OCI-LY7 (cell line): Measurements from ENCODE around the gene EIF1B. TPM values are rescaled to one million over a fixed set of nuclear protein-coding genes. Genes with fewer than 3 reads are reported as not detected.

ENCODE experiments used
- BruUV-seq: library from RNA; stranded (reverse); fragments of 400-500 nt; replicated peaks from 2 replicates; lab custom pipeline; 2021; lab: Mats Ljungman, UMichigan
- CTCF ChIA-PET: fragments of 300-600 bp; sonication (Branson Sonifier 250); formaldehyde crosslinking; loops from one replicate; lab custom pipeline; 2022; ENCODE audit warnings: antibody characterized with exemption; ENCODE audit not compliant: unreplicated experiment; lab: Charles Lee
- POLR2A ChIA-PET: fragments of 300-600 bp; sonication (Branson Sonifier 250); formaldehyde crosslinking; loops from one replicate; lab custom pipeline; 2022; ENCODE audit warnings: antibody characterized with exemption; lab: Charles Lee
- DNase-seq: peaks from one replicate; pipeline ENCODE4 v3.0.0-alpha.2; 2015; ENCODE audit warnings: low spot score
- H2AFZ ChIP-seq: fragments of 200-600 bp; sonication (generic), shearing (Covaris generic); 2 replicates; pipeline ENCODE4 v1.6.1; 2014; ENCODE audit warnings: mild to moderate bottlenecking, antibody characterized with exemption, low read length, moderate library complexity
- H3K27ac ChIP-seq: fragments of 200-600 bp; sonication (generic); 2 replicates; pipeline ENCODE4 v1.5.1; 2014; ENCODE audit warnings: mixed run types, low read depth, mild to moderate bottlenecking, moderate library complexity, low read length, inconsistent platforms; ENCODE audit not compliant: poor library complexity, severe bottlenecking
- H3K36me3 ChIP-seq: fragments of 200-600 bp; sonication (generic); 2 replicates; pipeline ENCODE4 v1.6.1; 2014; ENCODE audit warnings: mild to moderate bottlenecking, antibody characterized with exemption, low read length, moderate library complexity, mixed read lengths; ENCODE audit not compliant: insufficient read depth
- H3K4me1 ChIP-seq: fragments of 200-600 bp; sonication (generic); 2 replicates; pipeline ENCODE4 v1.5.1; 2014; ENCODE audit warnings: mild to moderate bottlenecking, low read length; ENCODE audit not compliant: insufficient read depth, poor library complexity, severe bottlenecking
- H3K4me2 ChIP-seq: fragments of 200-600 bp; sonication (generic); 2 replicates; pipeline ENCODE4 v1.6.1; 2014; ENCODE audit warnings: mild to moderate bottlenecking, low read length
- H3K4me3 ChIP-seq: fragments of 200-600 bp; sonication (generic); 2 replicates; pipeline ENCODE4 v1.5.1; 2014; ENCODE audit warnings: mild to moderate bottlenecking, low read depth, low read length; ENCODE audit not compliant: poor library complexity, severe bottlenecking
- H3K79me2 ChIP-seq: fragments of 200-600 bp; sonication (generic); 2 replicates; pipeline ENCODE4 v1.6.1; 2016; ENCODE audit warnings: low read depth, mild to moderate bottlenecking, low read length, moderate library complexity, mixed read lengths; ENCODE audit not compliant: insufficient read depth
- H3K9me2 ChIP-seq: fragments of 200-600 bp; sonication (generic); 2 replicates; pipeline ENCODE4 v1.6.1; 2016; ENCODE audit warnings: mild to moderate bottlenecking, low read length, mixed read lengths; ENCODE audit not compliant: insufficient read depth
- H3K9me3 ChIP-seq: fragments of 200-600 bp; sonication (generic); 2 replicates; pipeline ENCODE4 v1.6.1; 2014; ENCODE audit warnings: mild to moderate bottlenecking, mixed run types, low read length, mixed read lengths
- H4K20me1 ChIP-seq: fragments of 200-600 bp; sonication (generic); 2 replicates; pipeline ENCODE4 v1.6.1; 2014; ENCODE audit warnings: mild to moderate bottlenecking, antibody characterized with exemption, low read length, moderate library complexity, mixed read lengths; ENCODE audit not compliant: insufficient read depth
- EZH2phosphoT487 ChIP-seq: fragments of 200-600 bp; sonication (generic); IDR thresholded peaks from 2 replicates; pipeline ENCODE4 v1.6.1; 2018; ENCODE audit warnings: low read depth, borderline replicate concordance, mild to moderate bottlenecking, mixed run types, antibody characterized with exemption, low read length, moderate library complexity, mixed read lengths
- intact Hi-C: fragments of 100-400 bp; cut with micrococcal nuclease; formaldehyde crosslinking; loops from one replicate; pipeline ENCODE4 v1.10.0; 2022; ENCODE audit not compliant: unreplicated experiment
- total RNA-seq, 2 experiments: library from RNA; depleted of rRNA in 1 of 2; stranded (reverse); fragments of >200 nt in 1 of 2; shearing (Covaris generic) in 1 of 2; gene quantifications; 2 replicates each; pipeline ENCODE4 v1.2.3, GENCODE V29; 2014 to 2022
- TF ChIP-seq, protein P1 (sequence below): fragments of 200-600 bp; sonication (generic); conservative IDR thresholded peaks from 2 replicates; pipeline ENCODE4 v1.5.1; 2014; ENCODE audit warnings: mild to moderate bottlenecking, antibody characterized with exemption, low read length, moderate library complexity, mixed read lengths

Gene EIF1B
- total RNA-seq, 2 experiments from 2014 or later, result 14.5 to 65.0 TPM

DNA sequence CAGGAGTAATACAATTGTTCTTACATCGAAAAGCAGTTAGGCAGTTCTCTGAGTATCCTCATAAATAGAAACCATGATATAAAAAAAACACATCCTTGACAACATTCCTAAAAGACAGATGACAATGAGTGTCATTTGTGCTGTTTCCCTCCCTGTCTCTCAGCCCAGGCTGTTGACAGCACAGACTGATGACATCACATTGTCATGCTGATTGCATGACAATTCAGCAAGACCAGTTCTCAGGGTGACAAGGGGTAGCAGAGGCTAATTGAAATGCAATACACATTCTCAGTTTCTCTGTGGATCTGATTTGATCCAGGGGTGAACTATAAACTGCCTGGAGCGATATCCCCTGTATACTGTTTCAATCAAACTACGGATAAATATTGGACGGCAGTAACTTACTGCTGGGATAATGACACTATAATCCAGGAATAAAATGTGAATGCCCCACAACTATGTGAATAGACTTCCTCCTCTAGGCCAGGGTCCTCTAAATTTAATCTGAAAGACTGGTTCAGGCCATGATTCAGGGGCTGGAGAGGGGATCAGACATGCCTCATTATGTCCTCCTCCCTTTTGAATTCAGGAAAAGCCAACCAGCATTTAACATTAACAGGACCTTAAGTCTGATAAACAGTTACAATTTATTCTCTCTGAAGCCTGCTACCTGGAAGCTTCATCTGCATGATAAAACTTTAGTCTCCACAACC lies 16.7 kb upstream of the EIF1B start:
- intact Hi-C loops, result no loop called here
- no peak overlapping the region for H3K27ac ChIP-seq
- H3K4me2 ChIP-seq, result no peak overlapping the region
- no peak overlapping the region for H3K4me3 ChIP-seq
- ChIA-PET CTCF (no interaction called here), POLR2A (no interaction called here)
- H4K20me1 ChIP-seq, result no peaks in the 10 kb centered on the region
- DNase-seq, result no peak
- H3K9me3 ChIP-seq, result no peaks in the 10 kb centered on the region; the same call in 1 of the 2 replicates
- no peaks in the 10 kb centered on the region for H3K9me2 ChIP-seq
- no TSS peak for BruUV-seq
- no peak overlapping the region for H2AFZ ChIP-seq
- H3K4me1 ChIP-seq, result no peaks in the 10 kb centered on the region
- no peaks in the 10 kb centered on the region for H3K36me3 ChIP-seq
- no peaks in the 10 kb centered on the region for H3K79me2 ChIP-seq
- TF ChIP-seq, protein P1, sequence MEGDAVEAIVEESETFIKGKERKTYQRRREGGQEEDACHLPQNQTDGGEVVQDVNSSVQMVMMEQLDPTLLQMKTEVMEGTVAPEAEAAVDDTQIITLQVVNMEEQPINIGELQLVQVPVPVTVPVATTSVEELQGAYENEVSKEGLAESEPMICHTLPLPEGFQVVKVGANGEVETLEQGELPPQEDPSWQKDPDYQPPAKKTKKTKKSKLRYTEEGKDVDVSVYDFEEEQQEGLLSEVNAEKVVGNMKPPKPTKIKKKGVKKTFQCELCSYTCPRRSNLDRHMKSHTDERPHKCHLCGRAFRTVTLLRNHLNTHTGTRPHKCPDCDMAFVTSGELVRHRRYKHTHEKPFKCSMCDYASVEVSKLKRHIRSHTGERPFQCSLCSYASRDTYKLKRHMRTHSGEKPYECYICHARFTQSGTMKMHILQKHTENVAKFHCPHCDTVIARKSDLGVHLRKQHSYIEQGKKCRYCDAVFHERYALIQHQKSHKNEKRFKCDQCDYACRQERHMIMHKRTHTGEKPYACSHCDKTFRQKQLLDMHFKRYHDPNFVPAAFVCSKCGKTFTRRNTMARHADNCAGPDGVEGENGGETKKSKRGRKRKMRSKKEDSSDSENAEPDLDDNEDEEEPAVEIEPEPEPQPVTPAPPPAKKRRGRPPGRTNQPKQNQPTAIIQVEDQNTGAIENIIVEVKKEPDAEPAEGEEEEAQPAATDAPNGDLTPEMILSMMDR, result no peak
- no peak for TF ChIP-seq EZH2phosphoT487

DNA sequence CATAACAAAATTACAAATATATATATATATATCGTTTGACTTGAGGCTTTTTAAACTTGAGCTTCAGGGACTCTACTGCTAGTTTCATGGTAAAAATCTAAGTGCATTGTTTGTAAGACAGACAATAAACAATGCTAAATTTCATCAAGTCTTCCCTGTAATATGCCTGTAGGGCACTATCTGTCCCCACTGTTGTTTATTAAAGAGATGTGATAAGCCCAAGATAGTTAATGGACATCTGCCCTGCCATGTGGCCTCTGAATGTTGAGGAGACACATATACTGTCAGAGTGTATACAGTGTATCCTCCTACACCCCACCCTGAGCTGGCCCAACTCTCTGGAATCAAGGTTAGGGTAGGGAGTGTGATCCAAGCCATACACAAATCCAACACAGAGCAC lies 15.1 kb upstream of the EIF1B start:
- H3K4me1 ChIP-seq, result no peaks in the 10 kb centered on the region
- CTCF ChIA-PET, result no interaction called here
- H3K4me2 ChIP-seq, result no peak overlapping the region
- no peak for DNase-seq
- POLR2A ChIA-PET, result interaction anchor here (0.8 to 1.5 kb wide), 2 partner anchors 12 to 14 kb away, joined by 3 to 5 read pairs; no protein-coding TSS in a partner anchor
- H3K9me2 ChIP-seq, result no peaks in the 10 kb centered on the region
- H3K4me3 ChIP-seq, result no peak overlapping the region
- no peaks in the 10 kb centered on the region for H4K20me1 ChIP-seq
- H3K9me3 ChIP-seq, result no peaks in the 10 kb centered on the region; the same call in 1 of the 2 replicates
- no peak overlapping the region for H3K27ac ChIP-seq
- no TSS peak for BruUV-seq
- intact Hi-C loops, result no loop called here
- TF ChIP-seq, protein P1, result no peak
- no peak for TF ChIP-seq EZH2phosphoT487
- no peak overlapping the region for H2AFZ ChIP-seq
- no peaks in the 10 kb centered on the region for H3K36me3 ChIP-seq
- H3K79me2 ChIP-seq, result no peaks in the 10 kb centered on the region

GRCh38 chr3:40298075-40298474 lies 11.4 kb upstream of the EIF1B start:
- ChIA-PET CTCF (no interaction called here), POLR2A (interaction anchor here (0.7 kb wide), 1 partner anchor 11 kb away, joined by 3 read pairs; no protein-coding TSS in a partner anchor)
- Histone ChIP-seq H3K27ac (no peak overlapping the region), H4K20me1 (no peaks in the 10 kb centered on the region), H3K79me2 (no peaks in the 10 kb centered on the region), H2AFZ (no peak overlapping the region), H3K36me3 (no peaks in the 10 kb centered on the region), H3K9me2 (no peaks in the 10 kb centered on the region), H3K4me3 (no peak overlapping the region), H3K4me2 (no peak overlapping the region), H3K9me3 (no peaks in the 10 kb centered on the region), H3K4me1 (no peaks in the 10 kb centered on the region)
- BruUV-seq, result no TSS peak
- DNase-seq, result no peak
- intact Hi-C loops, result no loop called here
- TF ChIP-seq, protein P1, result no peak
- TF ChIP-seq EZH2phosphoT487, result no peak
